ENCODE measurements around the gene HECW1. TPM values are rescaled to one million over a fixed set of nuclear protein-coding genes. Genes with fewer than 3 reads are reported as not detected.

Gene HECW1
- total and polyA plus RNA-seq, 2 of the 8 experiments (the other 6 are each of a cell fraction or from before 2014, with no cell fraction given): 2.9 to 12.7 TPM

GRCh38 chr7:43379210-43379609, 266.8 kb downstream of the HECW1 start:
- Histone ChIP-seq H4K8ac (ENCODE audit: extremely low read depth, insufficient read depth, low read length) (no peak overlapping the region), H2BK20ac (ENCODE audit: low read length) (peak overlapping the region; percentile 21; the same call in 1 of the 2 replicates), H2BK5ac (ENCODE audit: low read depth, low read length) (no peak overlapping the region), H4K91ac (replicated peaks; ENCODE audit: insufficient read length, low read length) (no peak overlapping the region), H3K23me2 (ENCODE audit: low read depth, low read length) (no peaks in the 10 kb centered on the region), H3K14ac (ENCODE audit: insufficient read length) (no peak overlapping the region), H2BK120ac (replicated peaks; ENCODE audit: low read depth, low read length) (no peak overlapping the region), H2BK15ac (ENCODE audit: low read length) (peak overlapping the region; percentile 83), H3K4me2 (ENCODE audit: insufficient read depth in 1 of 2, low read depth in 2 of 2, low read length in 2 of 2) (no peak overlapping the region), H4K20me1 (replicated peaks in 1 of 2; ENCODE audit: control insufficient read depth in 1 of 2, insufficient read depth in 2 of 2, low read length in 2 of 2) (no peaks in the 10 kb centered on the region), H3K4me1 (replicated peaks in 1 of 4; ENCODE audit: control insufficient read depth in 3 of 4, insufficient read depth in 4 of 4, low read length in 3 of 4) (no peaks in the 10 kb centered on the region), H3K27ac (ENCODE audit: low read depth, low read length) (no peak overlapping the region), H3K27me3 (replicated peaks in 1 of 4; ENCODE audit: control insufficient read depth in 3 of 4, extremely low read depth in 1 of 4, insufficient read depth in 3 of 4, low read length in 3 of 4) (no peaks in the 10 kb centered on the region), H3K79me1 (ENCODE audit: low read depth, low read length) (no peaks in the 10 kb centered on the region), H2BK12ac (ENCODE audit: low read depth, low read length) (peak overlapping the region; percentile 18; the same call in 1 of the 2 replicates), H3K56ac (replicated peaks; ENCODE audit: insufficient read length, low read depth, low read length) (no peak overlapping the region), H3K79me2 (ENCODE audit: control insufficient read depth in 1 of 2, insufficient read depth in 2 of 2, low read length in 2 of 2) (no peaks in the 10 kb centered on the region), H4K5ac (ENCODE audit: insufficient read length, low read depth, low read length) (no peak overlapping the region), H3K4me3 (ENCODE audit: extremely low read depth in 1 of 4, insufficient read depth in 2 of 4, low read depth in 3 of 4, low read length in 4 of 4) (no peak overlapping the region), H3K4ac (replicated peaks; ENCODE audit: insufficient read length, low read depth, low read length) (no peak overlapping the region), H3K23ac (ENCODE audit: insufficient read length) (no peak overlapping the region), H3K9me3 (ENCODE audit: insufficient read depth in 2 of 2, low read depth in 1 of 2, low read length in 1 of 2) (no peaks in the 10 kb centered on the region), H2AK5ac (ENCODE audit: low read depth, low read length) (0 out of 2 replicates have a peak overlapping the region, but pooled peaks have one; percentile 2), H2AFZ (ENCODE audit: low read length) (no peak overlapping the region), H3K36me3 (ENCODE audit: control insufficient read depth in 2 of 4, insufficient read depth in 4 of 4, low read length in 3 of 4) (no peaks in the 10 kb centered on the region), H3K18ac (ENCODE audit: extremely low read depth, low read length) (no peak overlapping the region), H3K9ac (replicated peaks in 1 of 4; ENCODE audit: extremely low read depth in 1 of 4, low read depth in 3 of 4, low read length in 3 of 4) (no peak overlapping the region)
- POLR2A ChIA-PET (ENCODE audit: partially characterized antibody): no interaction called here
- TF ChIP-seq GABPA (IDR thresholded peaks at IDR 0.05; ENCODE audit: borderline replicate concordance, insufficient read depth, low read length): no peak
- TF ChIP-seq GTF2F1 (IDR thresholded peaks at IDR 0.05; ENCODE audit: borderline replicate concordance, low read depth, low read length): no peak
- TF ChIP-seq E2F6 (IDR thresholded peaks at IDR 0.05): peak; percentile 82
- TF ChIP-seq MAX (IDR thresholded peaks at IDR 0.05): peak; percentile 42; the same call in 1 of the 2 replicates
- no peak for TF ChIP-seq EP300 (IDR thresholded peaks at IDR 0.05; ENCODE audit: borderline replicate concordance in 1 of 2, low read depth in 2 of 2, low read length in 2 of 2)
- no peak for TF ChIP-seq JUN (IDR thresholded peaks at IDR 0.05; ENCODE audit: low read depth, low read length)
- WGBS, 2 experiments (ENCODE audit: extremely low coverage in 1 of 2, insufficient coverage in 1 of 2, insufficient read length in 1 of 2, insufficient replicate concordance in 2 of 2, low coverage in 1 of 2, low lambda C conversion rate in 2 of 2, missing lambda C conversion rate in 1 of 2): 88% methylated on average over 2 of the region's 2 CpGs; no CpG with 5 or more reads in 1 of the 2 experiments
- DNase-seq (ENCODE audit: low read depth in 1 of 2, low spot score in 2 of 2) (no peak), FAIRE-seq (no peak)
- CTCF ChIA-PET (ENCODE audit: partially characterized antibody): interaction anchor here (0.9 to 1.0 kb wide), 3 partner anchors 39 to 77 kb away, joined by 3 to 4 read pairs (median 3); no protein-coding TSS in a partner anchor

Measured in H1 (cell line).